ENCODE data around the gene NR3C2. TPM values are rescaled to one million over a fixed set of nuclear protein-coding genes. Genes with fewer than 3 reads are reported as not detected.

Gene NR3C2
- total RNA-seq, 2 experiments from 2014 or later = 2.0 to 5.2 TPM

- no peaks in the 10 kb centered on the region for H4K20me1 ChIP-seq (ENCODE audit: insufficient read depth, low read length)
- H2AFZ ChIP-seq (ENCODE audit: low read length) = no peak overlapping the region
- intact Hi-C loops (cut with micrococcal nuclease; ENCODE audit: unreplicated experiment) = no loop called here
- H3K4me2 ChIP-seq (ENCODE audit: low read length) = no peak overlapping the region
- no peaks in the 10 kb centered on the region for H3K36me3 ChIP-seq (ENCODE audit: insufficient read depth, low read length)
- no peak for TF ChIP-seq CTCF (conservative IDR thresholded peaks at IDR 0.05; ENCODE audit: low read length)
- no peak for TF ChIP-seq EZH2phosphoT487 (IDR thresholded peaks at IDR 0.05; ENCODE audit: borderline replicate concordance, low read depth, low read length)
- H3K4me1 ChIP-seq (ENCODE audit: insufficient read depth, low read length, poor library complexity, severe bottlenecking) = no peaks in the 10 kb centered on the region
- no peak overlapping the region for H3K27ac ChIP-seq (ENCODE audit: low read depth, low read length, poor library complexity, severe bottlenecking)
- no peaks in the 10 kb centered on the region for H3K79me2 ChIP-seq (ENCODE audit: insufficient read depth, low read depth, low read length)
- H3K9me3 ChIP-seq (ENCODE audit: low read length) = no peaks in the 10 kb centered on the region
- no peak for DNase-seq (ENCODE audit: low spot score)
- POLR2A ChIA-PET = no interaction called here
- no TSS peak for BruUV-seq (replicated peaks)
- CTCF ChIA-PET (ENCODE audit: unreplicated experiment) = no interaction called here
- H3K4me3 ChIP-seq (ENCODE audit: low read depth, low read length, poor library complexity, severe bottlenecking) = no peak overlapping the region
- H3K9me2 ChIP-seq (ENCODE audit: insufficient read depth, low read length) = no peaks in the 10 kb centered on the region
These were observed 96.7 kb downstream of the NR3C2 start for GRCh38 chr4:148345509-148345908.

- Histone ChIP-seq H3K4me1 (ENCODE audit: insufficient read depth, low read length, poor library complexity, severe bottlenecking) (no peaks in the 10 kb centered on the region), H3K79me2 (ENCODE audit: insufficient read depth, low read depth, low read length) (no peaks in the 10 kb centered on the region), H3K9me2 (ENCODE audit: insufficient read depth, low read length) (no peaks in the 10 kb centered on the region), H3K27ac (ENCODE audit: low read depth, low read length, poor library complexity, severe bottlenecking) (no peak overlapping the region), H3K9me3 (ENCODE audit: low read length) (no peaks in the 10 kb centered on the region), H4K20me1 (ENCODE audit: insufficient read depth, low read length) (no peaks in the 10 kb centered on the region), H3K4me2 (ENCODE audit: low read length) (no peak overlapping the region), H3K4me3 (ENCODE audit: low read depth, low read length, poor library complexity, severe bottlenecking) (no peak overlapping the region), H2AFZ (ENCODE audit: low read length) (no peak overlapping the region), H3K36me3 (ENCODE audit: insufficient read depth, low read length) (no peaks in the 10 kb centered on the region)
- TF ChIP-seq EZH2phosphoT487 (IDR thresholded peaks at IDR 0.05; ENCODE audit: borderline replicate concordance, low read depth, low read length) (no peak), CTCF (conservative IDR thresholded peaks at IDR 0.05; ENCODE audit: low read length) (no peak)
- intact Hi-C loops (cut with micrococcal nuclease; ENCODE audit: unreplicated experiment) = no loop called here
- POLR2A ChIA-PET = no interaction called here
- BruUV-seq (replicated peaks) = no TSS peak
- CTCF ChIA-PET (ENCODE audit: unreplicated experiment) = no interaction called here
- no peak for DNase-seq (ENCODE audit: low spot score)
These were observed 97.3 kb downstream of the NR3C2 start for GRCh38 chr4:148344941-148345340.

GRCh38 chr4:148344352-148344751 lies 97.9 kb downstream of the NR3C2 start:
- POLR2A ChIA-PET = no interaction called here
- CTCF ChIA-PET (ENCODE audit: unreplicated experiment) = no interaction called here
- no peak overlapping the region for H3K4me3 ChIP-seq (ENCODE audit: low read depth, low read length, poor library complexity, severe bottlenecking)
- DNase-seq (ENCODE audit: low spot score) = no peak
- no peak overlapping the region for H2AFZ ChIP-seq (ENCODE audit: low read length)
- intact Hi-C loops (cut with micrococcal nuclease; ENCODE audit: unreplicated experiment) = no loop called here
- H3K79me2 ChIP-seq (ENCODE audit: insufficient read depth, low read depth, low read length) = no peaks in the 10 kb centered on the region
- no peak overlapping the region for H3K27ac ChIP-seq (ENCODE audit: low read depth, low read length, poor library complexity, severe bottlenecking)
- no peaks in the 10 kb centered on the region for H4K20me1 ChIP-seq (ENCODE audit: insufficient read depth, low read length)
- H3K9me3 ChIP-seq (ENCODE audit: low read length) = no peaks in the 10 kb centered on the region
- H3K9me2 ChIP-seq (ENCODE audit: insufficient read depth, low read length) = no peaks in the 10 kb centered on the region
- TF ChIP-seq EZH2phosphoT487 (IDR thresholded peaks at IDR 0.05; ENCODE audit: borderline replicate concordance, low read depth, low read length) = no peak
- TF ChIP-seq CTCF (conservative IDR thresholded peaks at IDR 0.05; ENCODE audit: low read length) = no peak
- no peaks in the 10 kb centered on the region for H3K4me1 ChIP-seq (ENCODE audit: insufficient read depth, low read length, poor library complexity, severe bottlenecking)
- H3K36me3 ChIP-seq (ENCODE audit: insufficient read depth, low read length) = no peaks in the 10 kb centered on the region
- no TSS peak for BruUV-seq (replicated peaks)
- H3K4me2 ChIP-seq (ENCODE audit: low read length) = no peak overlapping the region

All from OCI-LY7 (cell line).